Activated T-cell treated with anti-CD3 and anti-CD28 coated beads, Interleukin-2, amount 50 U/mL, for 72 hours (primary cell): ENCODE results near the gene ARHGAP22. TPM values are rescaled to one million over a fixed set of nuclear protein-coding genes. Genes with fewer than 3 reads are reported as not detected.

Source experiments
- ATAC-seq, 2 donors: fragments of 150-1000 bp; cut with Tn5 transposase; replicated peaks in 1 of 2; 2 replicates each; pipeline ENCODE4 v1.10.0; 2021; ENCODE audit warnings: moderate library complexity in 2 of 2, mild to moderate bottlenecking in 1 of 2
- DNase-seq, 2 donors: peaks; one replicate each; pipeline ENCODE4 v3.0.0; 2021 to 2022; ENCODE audit warnings: mixed read lengths in 1 of 2
- H3K27ac Mint-ChIP-seq: one replicate; pipeline ENCODE4 v1.8.0; 2022; ENCODE audit warnings: mild to moderate bottlenecking, moderate library complexity, mixed read lengths
- H3K27me3 Mint-ChIP-seq: one replicate; pipeline ENCODE4 v1.8.0; 2022; ENCODE audit warnings: low read depth, mixed read lengths
- H3K36me3 Mint-ChIP-seq, 2 donors: one replicate each; pipeline ENCODE4 v1.8.0; 2022; ENCODE audit warnings: mixed read lengths in 2 of 2, mild to moderate bottlenecking in 1 of 2; ENCODE audit not compliant: insufficient read depth in 2 of 2
- H3K4me1 Mint-ChIP-seq: one replicate; pipeline ENCODE4 v1.8.0; 2022; ENCODE audit warnings: low read depth, mixed read lengths
- H3K4me3 Mint-ChIP-seq, 2 donors: one replicate each; pipeline ENCODE4 v1.8.0; 2022; ENCODE audit warnings: mild to moderate bottlenecking in 2 of 2, mixed read lengths in 2 of 2, moderate library complexity in 2 of 2
- H3K9me3 Mint-ChIP-seq, 2 donors: one replicate each; pipeline ENCODE4 v1.8.0; 2022; ENCODE audit warnings: mixed read lengths in 2 of 2
- total RNA-seq, 2 donors: library from RNA; stranded (reverse); gene quantifications; one replicate each; pipeline ENCODE4 v1.2.3, GENCODE V29; 2022

The ARHGAP22 gene
- total RNA-seq, 2 donors from 2014 or later: not detected

- H3K36me3 Mint-ChIP-seq: no peaks in the 10 kb centered on the region
- ATAC-seq (no peak), DNase-seq (no peak)
- no peaks in the 10 kb centered on the region for H3K27me3 Mint-ChIP-seq
- H3K4me1 Mint-ChIP-seq: no peaks in the 10 kb centered on the region
- H3K27ac Mint-ChIP-seq: no peak overlapping the region
- H3K4me3 Mint-ChIP-seq: no peak overlapping the region
- no peaks in the 10 kb centered on the region for H3K9me3 Mint-ChIP-seq
These were observed 57.6 kb downstream of the ARHGAP22 start for GRCh38 chr10:48547061-48547895.

- Mint-ChIP-seq H3K36me3 (no peaks in the 10 kb centered on the region), H3K27me3 (no peaks in the 10 kb centered on the region), H3K27ac (no peak overlapping the region), H3K9me3 (no peaks in the 10 kb centered on the region), H3K4me1 (no peaks in the 10 kb centered on the region), H3K4me3 (no peak overlapping the region)
- DNase-seq (no peak), ATAC-seq (no peak)
These were observed 59.3 kb downstream of the ARHGAP22 start for GRCh38 chr10:48545462-48546145.

DNA sequence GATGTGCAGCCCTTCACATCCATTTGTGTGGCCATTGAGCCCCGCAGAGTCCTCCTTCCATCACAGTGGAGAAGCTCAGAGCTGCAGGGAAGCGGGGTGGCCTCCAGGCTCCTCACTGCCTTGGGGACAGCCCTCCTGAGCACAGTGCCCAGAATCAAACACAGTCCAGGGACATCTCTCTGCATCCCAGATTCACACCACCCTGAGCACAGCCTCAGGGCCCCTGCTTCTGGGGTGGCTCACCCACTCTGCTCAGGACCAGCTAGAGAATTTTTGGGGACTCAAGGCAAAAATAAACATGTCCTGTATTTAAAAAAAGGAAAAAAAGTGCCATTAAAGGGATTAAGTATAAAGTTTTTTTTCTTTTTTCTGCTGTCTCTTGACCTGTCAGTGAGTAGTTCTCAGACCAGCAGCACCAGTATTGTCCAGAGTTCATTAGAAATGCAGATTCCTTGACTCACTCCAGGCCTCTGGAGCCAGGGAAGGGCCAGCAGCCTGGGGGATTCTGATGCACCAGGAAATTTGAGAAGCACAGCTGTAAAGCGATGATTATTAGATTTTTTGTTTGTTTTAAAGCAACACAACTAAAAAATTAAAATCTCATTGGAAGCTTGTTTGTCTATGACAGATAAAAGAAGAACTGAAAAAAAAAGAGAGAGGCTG is 61.6 kb downstream of the ARHGAP22 start:
- Mint-ChIP-seq H3K4me1 (no peaks in the 10 kb centered on the region), H3K27ac (no peak overlapping the region), H3K9me3 (no peaks in the 10 kb centered on the region), H3K27me3 (no peaks in the 10 kb centered on the region), H3K4me3 (no peak overlapping the region), H3K36me3 (no peaks in the 10 kb centered on the region)
- no peak for ATAC-seq
- DNase-seq: no peak

DNA sequence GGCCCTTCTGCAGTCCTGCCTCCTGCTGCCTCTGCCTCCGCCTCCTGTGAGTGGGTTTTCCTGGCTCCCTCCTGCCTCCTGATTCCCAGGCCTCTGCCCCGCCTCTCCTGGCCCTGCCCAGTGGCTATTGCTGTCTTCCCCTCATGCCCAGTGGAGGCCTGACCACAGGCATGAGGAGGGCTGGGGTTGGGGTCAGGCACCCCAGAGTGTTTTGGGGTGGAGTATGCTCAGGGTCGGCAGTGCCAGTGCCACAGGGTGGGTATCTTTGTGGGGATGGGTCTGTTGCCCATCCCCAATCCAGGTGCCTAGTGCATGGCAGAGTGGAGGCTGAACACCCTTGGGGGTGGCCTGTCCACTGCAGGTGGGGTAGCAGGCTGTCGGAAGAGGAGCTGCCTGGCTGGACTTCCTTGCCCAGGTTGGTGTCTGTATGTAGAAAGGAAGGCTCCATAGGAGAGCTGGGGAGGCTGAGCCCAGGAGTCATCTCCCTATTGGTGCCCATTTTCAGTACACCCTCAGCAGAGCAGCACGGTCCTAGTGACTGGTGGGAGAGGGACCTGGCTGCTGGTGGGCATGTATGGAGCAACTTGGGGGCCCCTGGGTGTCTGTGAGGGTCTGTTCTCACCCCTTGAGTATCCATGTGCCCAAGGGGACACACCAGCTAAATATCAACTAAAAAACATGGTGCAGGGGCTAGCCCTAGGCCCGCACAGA is 62.2 kb downstream of the ARHGAP22 start:
- no peaks in the 10 kb centered on the region for H3K36me3 Mint-ChIP-seq
- no peak overlapping the region for H3K4me3 Mint-ChIP-seq
- ATAC-seq (no peak), DNase-seq (no peak)
- H3K27me3 Mint-ChIP-seq: no peaks in the 10 kb centered on the region
- no peaks in the 10 kb centered on the region for H3K4me1 Mint-ChIP-seq
- no peak overlapping the region for H3K27ac Mint-ChIP-seq
- H3K9me3 Mint-ChIP-seq: no peaks in the 10 kb centered on the region

DNA sequence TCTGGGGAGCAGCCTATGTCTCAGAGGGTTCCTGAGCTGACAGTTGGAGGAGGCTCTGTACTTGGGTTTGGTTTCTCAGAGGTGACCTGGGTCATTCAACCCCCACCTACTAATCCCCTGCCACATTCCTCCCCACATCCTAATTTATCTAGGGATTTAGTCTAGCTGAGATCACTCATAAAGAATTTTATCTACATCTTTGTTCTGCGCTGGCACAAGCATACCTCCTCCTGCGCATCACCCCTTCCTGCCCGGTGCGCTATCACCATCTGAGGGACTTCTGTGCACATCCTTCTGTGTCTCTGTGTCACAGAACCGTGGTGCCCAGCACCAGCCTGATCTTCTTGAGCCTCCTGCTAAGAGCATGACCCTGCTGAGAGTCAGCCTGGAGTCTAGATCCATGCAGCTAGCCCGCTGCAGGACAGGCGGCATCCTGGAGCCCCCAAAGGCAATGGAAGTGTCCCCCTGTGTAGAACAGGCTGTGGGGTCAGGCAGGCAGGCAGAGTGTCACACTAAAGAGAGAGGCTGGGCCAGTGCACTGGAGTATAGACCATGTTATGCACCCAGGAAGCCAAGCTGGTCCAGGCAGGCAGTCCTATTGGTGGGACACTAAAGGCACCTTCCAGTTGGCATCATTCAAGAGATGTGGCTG is 63.6 kb downstream of the ARHGAP22 start:
- Mint-ChIP-seq H3K9me3 (no peaks in the 10 kb centered on the region), H3K4me3 (no peak overlapping the region), H3K36me3 (no peaks in the 10 kb centered on the region), H3K27me3 (no peaks in the 10 kb centered on the region), H3K4me1 (no peaks in the 10 kb centered on the region), H3K27ac (no peak overlapping the region)
- ATAC-seq (no peak), DNase-seq (no peak)

GRCh38 chr10:48538611-48539010 is 66.3 kb downstream of the ARHGAP22 start:
- H3K36me3 Mint-ChIP-seq: no peaks in the 10 kb centered on the region
- H3K27ac Mint-ChIP-seq: no peak overlapping the region
- H3K4me3 Mint-ChIP-seq: no peak overlapping the region
- H3K27me3 Mint-ChIP-seq: no peaks in the 10 kb centered on the region
- no peaks in the 10 kb centered on the region for H3K9me3 Mint-ChIP-seq
- DNase-seq (no peak), ATAC-seq (no peak)
- no peaks in the 10 kb centered on the region for H3K4me1 Mint-ChIP-seq

DNA sequence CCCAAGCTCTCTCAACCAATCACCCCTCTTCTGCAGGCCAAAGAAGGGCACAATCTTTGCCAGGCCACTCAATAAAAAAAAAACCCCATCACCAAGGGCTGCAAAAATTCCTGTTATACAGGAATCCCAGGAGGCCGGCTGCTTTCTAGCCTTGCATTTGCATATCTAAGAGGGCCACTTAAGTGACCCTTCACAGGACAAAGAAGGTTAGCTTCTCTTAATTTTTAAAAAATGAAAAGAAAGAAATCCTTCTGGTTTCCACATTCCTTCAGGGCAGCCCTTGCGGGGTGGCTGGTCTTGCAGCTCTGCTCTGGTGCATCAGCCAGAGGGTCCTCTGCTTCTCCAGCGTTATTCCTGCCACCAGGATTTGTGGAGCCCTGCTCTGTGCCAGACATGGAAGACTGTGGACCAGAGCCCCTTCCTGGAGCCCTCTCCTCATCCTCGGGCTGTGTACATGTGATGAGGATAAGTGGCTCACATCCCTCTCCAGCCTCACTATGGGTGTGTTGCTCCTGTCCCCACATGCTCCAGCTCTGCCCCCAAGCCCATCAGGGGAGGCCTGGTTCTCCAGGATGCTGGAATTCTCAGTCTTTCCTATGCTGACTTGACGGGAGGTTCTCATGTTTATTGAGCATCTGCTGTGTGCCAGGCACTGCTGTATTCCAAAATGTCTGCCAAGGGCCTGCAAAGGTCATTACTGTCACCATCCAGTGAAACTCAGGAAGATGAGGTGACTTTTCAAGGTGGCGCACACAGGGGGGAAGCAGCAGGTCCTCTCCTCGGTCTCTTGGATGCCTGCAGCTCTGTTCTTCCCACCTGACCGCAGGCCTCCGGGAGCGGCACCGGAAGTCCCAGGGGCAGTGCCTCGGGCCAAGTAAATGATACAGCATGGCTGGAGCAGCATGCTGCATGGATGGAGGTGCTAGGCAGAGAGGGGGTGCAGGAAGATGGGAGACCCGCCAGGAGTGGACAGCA is 67.7 kb downstream of the ARHGAP22 start:
- no peaks in the 10 kb centered on the region for H3K27me3 Mint-ChIP-seq
- no peaks in the 10 kb centered on the region for H3K36me3 Mint-ChIP-seq
- ATAC-seq (no peak), DNase-seq (no peak)
- H3K9me3 Mint-ChIP-seq: no peaks in the 10 kb centered on the region
- no peaks in the 10 kb centered on the region for H3K4me1 Mint-ChIP-seq
- H3K4me3 Mint-ChIP-seq: no peak overlapping the region
- no peak overlapping the region for H3K27ac Mint-ChIP-seq

DNA sequence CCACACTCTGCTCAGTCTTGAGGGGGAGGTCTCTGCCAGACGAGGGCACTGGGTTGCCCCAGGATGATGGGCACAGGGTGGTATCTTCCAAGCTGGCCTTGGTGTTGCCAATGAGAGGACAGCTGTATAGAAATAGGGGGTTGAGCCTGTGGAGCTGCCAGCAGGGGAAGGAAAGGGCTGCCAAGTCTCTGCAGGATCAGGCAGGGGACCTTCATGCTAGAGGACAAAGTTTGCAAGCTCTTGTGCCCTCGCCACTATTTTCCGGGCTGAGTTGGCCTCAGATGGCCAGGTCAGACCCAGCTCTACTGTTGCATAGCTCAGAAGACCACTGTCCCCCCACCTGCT is 68.7 kb downstream of the ARHGAP22 start:
- Mint-ChIP-seq H3K4me1 (no peaks in the 10 kb centered on the region), H3K9me3 (no peaks in the 10 kb centered on the region), H3K27me3 (no peaks in the 10 kb centered on the region), H3K4me3 (no peak overlapping the region), H3K27ac (no peak overlapping the region), H3K36me3 (no peaks in the 10 kb centered on the region)
- no peak for DNase-seq
- no peak for ATAC-seq

GRCh38 chr10:48535416-48536155 is 69.3 kb downstream of the ARHGAP22 start:
- no peak for DNase-seq
- no peak overlapping the region for H3K27ac Mint-ChIP-seq
- no peaks in the 10 kb centered on the region for H3K27me3 Mint-ChIP-seq
- H3K9me3 Mint-ChIP-seq: no peaks in the 10 kb centered on the region
- H3K36me3 Mint-ChIP-seq: no peaks in the 10 kb centered on the region
- H3K4me3 Mint-ChIP-seq: no peak overlapping the region
- H3K4me1 Mint-ChIP-seq: no peaks in the 10 kb centered on the region
- no peak for ATAC-seq

GRCh38 chr10:48533951-48534720 is 70.7 kb downstream of the ARHGAP22 start:
- no peaks in the 10 kb centered on the region for H3K27me3 Mint-ChIP-seq
- H3K4me1 Mint-ChIP-seq: no peaks in the 10 kb centered on the region
- H3K4me3 Mint-ChIP-seq: no peak overlapping the region
- ATAC-seq (no peak), DNase-seq (no peak)
- no peaks in the 10 kb centered on the region for H3K9me3 Mint-ChIP-seq
- H3K27ac Mint-ChIP-seq: no peak overlapping the region
- no peaks in the 10 kb centered on the region for H3K36me3 Mint-ChIP-seq

DNA sequence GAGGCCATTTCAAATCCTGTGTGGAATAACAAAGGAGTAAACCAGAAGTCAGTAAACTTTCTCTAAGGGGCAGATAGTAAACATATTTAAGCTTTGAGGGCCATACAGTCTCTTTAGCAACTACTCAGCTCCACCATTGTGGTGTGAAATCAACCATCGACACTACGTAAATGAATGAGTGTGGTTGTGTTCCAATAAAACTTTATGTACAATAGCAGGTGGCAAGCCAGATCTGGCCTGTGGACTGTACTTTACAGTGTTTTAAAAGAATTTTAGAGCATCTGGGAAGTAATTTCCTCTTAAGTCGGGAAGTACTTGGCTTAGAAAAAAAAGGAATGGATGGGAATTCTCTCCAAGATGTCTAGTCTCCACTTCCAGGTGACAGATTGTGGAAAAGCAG is 71.3 kb downstream of the ARHGAP22 start:
- H3K27me3 Mint-ChIP-seq: no peaks in the 10 kb centered on the region
- ATAC-seq (no peak), DNase-seq (no peak)
- H3K4me1 Mint-ChIP-seq: no peaks in the 10 kb centered on the region
- no peaks in the 10 kb centered on the region for H3K36me3 Mint-ChIP-seq
- peaks cover 0 to 3% of the 10 kb centered on the region in 2 donors for H3K9me3 Mint-ChIP-seq
- no peak overlapping the region for H3K27ac Mint-ChIP-seq
- no peak overlapping the region for H3K4me3 Mint-ChIP-seq
